ENCODE data around the gene IL17C. TPM values are rescaled to one million over a fixed set of nuclear protein-coding genes. Genes with fewer than 3 reads are reported as not detected.

The IL17C gene
- total and polyA plus RNA-seq, 2 experiments from 2014 or later: 0.57 TPM; not detected in 1

DNA sequence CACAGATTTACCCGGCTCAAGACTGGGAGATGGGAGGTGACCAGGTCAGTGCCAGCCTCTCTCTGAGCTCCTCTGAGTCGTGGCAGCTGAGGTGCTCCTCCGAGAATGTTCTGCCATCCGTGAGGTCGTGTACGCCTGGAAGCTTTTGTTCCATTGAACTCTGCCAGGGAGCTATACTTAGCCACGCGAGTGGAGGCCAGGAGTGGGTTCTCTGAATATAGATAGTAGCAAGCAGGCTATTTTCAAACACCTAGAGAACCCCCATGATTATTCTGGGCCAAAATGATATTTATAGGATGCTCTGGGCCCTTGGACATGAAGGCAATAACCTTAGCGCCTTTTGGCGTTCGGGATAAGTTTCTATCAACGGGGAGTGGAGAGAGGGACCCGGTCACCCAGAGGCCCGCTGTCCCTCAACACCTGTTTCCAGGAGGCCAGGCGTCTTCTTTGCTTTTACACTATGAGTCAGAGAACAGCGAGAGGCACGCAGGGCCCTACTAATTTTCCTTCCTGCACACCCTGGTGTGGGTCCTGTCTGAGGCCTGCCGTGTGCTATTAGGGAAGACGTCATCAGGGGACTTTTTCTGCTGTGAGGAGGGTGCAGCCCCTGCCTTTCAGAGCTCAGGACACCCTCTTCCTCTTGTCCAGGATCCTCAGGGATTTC lies 35.5 kb downstream of the IL17C start:
- H4K20me1 ChIP-seq (ENCODE audit: insufficient read depth, poor library complexity, severe bottlenecking): no peaks in the 10 kb centered on the region
- no peak overlapping the region for H3K4me2 ChIP-seq
- H3K4me1 ChIP-seq (ENCODE audit: insufficient read depth): no peaks in the 10 kb centered on the region
- H3K36me3 ChIP-seq (replicated peaks; ENCODE audit: insufficient read depth, low read depth): no peaks in the 10 kb centered on the region
- no peak for DNase-seq (ENCODE audit: low spot score)
- H3K9me3 ChIP-seq (ENCODE audit: low read depth): no peaks in the 10 kb centered on the region
- TF ChIP-seq EZH2 (IDR thresholded peaks at IDR 0.05; ENCODE audit: borderline replicate concordance) (no peak), CTCF (IDR thresholded peaks at IDR 0.05; ENCODE audit: poor library complexity) (no peak), EZH2phosphoT487 (IDR thresholded peaks at IDR 0.05; ENCODE audit: low read depth, severe bottlenecking, unreplicated experiment) (no peak)
- no peak overlapping the region for H3K27ac ChIP-seq
- H3K9me2 ChIP-seq (replicated peaks; ENCODE audit: insufficient read depth): no peaks in the 10 kb centered on the region
- H3K79me2 ChIP-seq: no peaks in the 10 kb centered on the region
- no peak overlapping the region for H2AFZ ChIP-seq
- no peak overlapping the region for H3K4me3 ChIP-seq
- no peaks in the 10 kb centered on the region for H3K27me3 ChIP-seq
- WGBS (ENCODE audit: low lambda C conversion rate, missing lambda C conversion rate): 95% methylated on average over 19 of the region's 19 CpGs

DNA sequence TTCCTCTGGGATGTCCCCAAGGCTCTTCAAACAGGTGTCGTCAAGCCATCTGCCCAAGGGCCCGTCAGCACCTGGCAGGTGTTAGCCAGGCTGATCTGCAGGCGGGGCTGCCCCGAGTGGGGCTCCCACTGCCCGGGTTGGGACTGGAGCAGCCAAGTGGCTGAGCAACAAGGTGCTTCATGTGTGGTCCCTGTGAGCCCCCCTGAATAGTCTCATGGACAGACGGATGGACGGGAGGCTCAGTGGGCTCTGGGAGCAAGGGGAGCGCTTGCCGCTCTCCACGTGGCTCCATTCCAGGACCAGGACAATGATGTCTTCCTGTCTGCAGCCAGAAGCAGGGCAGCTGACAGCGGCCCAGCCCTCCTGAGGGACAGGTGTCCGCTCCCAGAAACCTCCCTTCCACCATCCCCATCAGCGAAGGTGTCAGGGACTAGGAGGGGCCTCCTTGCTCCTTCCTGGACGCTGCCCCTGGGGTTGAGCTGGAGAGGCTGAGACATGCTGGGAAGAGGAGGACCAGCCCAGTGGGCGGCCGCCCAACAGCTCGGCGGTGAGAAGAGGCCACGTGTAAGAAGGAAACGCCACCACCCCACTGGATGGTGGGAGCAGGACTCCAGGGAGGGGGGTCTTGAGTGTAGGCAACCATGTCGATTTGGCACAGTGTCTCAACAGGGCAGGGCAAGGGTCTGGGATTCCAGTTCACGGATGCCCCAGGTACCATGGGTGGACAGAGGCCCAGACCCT lies 38.3 kb downstream of the IL17C start:
- TF ChIP-seq EZH2phosphoT487 (IDR thresholded peaks at IDR 0.05; ENCODE audit: low read depth, severe bottlenecking, unreplicated experiment) (no peak), CTCF (IDR thresholded peaks at IDR 0.05; ENCODE audit: poor library complexity) (no peak), EZH2 (IDR thresholded peaks at IDR 0.05; ENCODE audit: borderline replicate concordance) (no peak)
- Histone ChIP-seq H3K27me3 (no peaks in the 10 kb centered on the region), H3K9me3 (ENCODE audit: low read depth) (no peaks in the 10 kb centered on the region), H3K4me1 (ENCODE audit: insufficient read depth) (no peaks in the 10 kb centered on the region), H3K4me3 (no peak overlapping the region), H4K20me1 (ENCODE audit: insufficient read depth, poor library complexity, severe bottlenecking) (no peaks in the 10 kb centered on the region), H3K79me2 (no peaks in the 10 kb centered on the region), H3K36me3 (replicated peaks; ENCODE audit: insufficient read depth, low read depth) (no peaks in the 10 kb centered on the region), H2AFZ (no peak overlapping the region), H3K27ac (no peak overlapping the region), H3K4me2 (no peak overlapping the region), H3K9me2 (replicated peaks; ENCODE audit: insufficient read depth) (no peaks in the 10 kb centered on the region)
- no peak for DNase-seq (ENCODE audit: low spot score)
- 93% methylated on average over 22 of the region's 22 CpGs for WGBS (ENCODE audit: low lambda C conversion rate, missing lambda C conversion rate)

GRCh38 chr16:88677721-88678120 lies 39.3 kb downstream of the IL17C start:
- Histone ChIP-seq H3K4me2 (no peak overlapping the region), H3K36me3 (replicated peaks; ENCODE audit: insufficient read depth, low read depth) (no peaks in the 10 kb centered on the region), H4K20me1 (ENCODE audit: insufficient read depth, poor library complexity, severe bottlenecking) (no peaks in the 10 kb centered on the region), H3K9me2 (replicated peaks; ENCODE audit: insufficient read depth) (no peaks in the 10 kb centered on the region), H3K27me3 (no peaks in the 10 kb centered on the region), H3K9me3 (ENCODE audit: low read depth) (no peaks in the 10 kb centered on the region), H2AFZ (no peak overlapping the region), H3K27ac (no peak overlapping the region), H3K4me1 (ENCODE audit: insufficient read depth) (no peaks in the 10 kb centered on the region), H3K79me2 (no peaks in the 10 kb centered on the region), H3K4me3 (no peak overlapping the region)
- 88% methylated on average over 13 of the region's 13 CpGs for WGBS (ENCODE audit: low lambda C conversion rate, missing lambda C conversion rate)
- no peak for DNase-seq (ENCODE audit: low spot score)
- TF ChIP-seq CTCF (IDR thresholded peaks at IDR 0.05; ENCODE audit: poor library complexity) (no peak), EZH2 (IDR thresholded peaks at IDR 0.05; ENCODE audit: borderline replicate concordance) (no peak), EZH2phosphoT487 (IDR thresholded peaks at IDR 0.05; ENCODE audit: low read depth, severe bottlenecking, unreplicated experiment) (no peak)
